Breast epithelium (tissue), 4 donors: ENCODE measurements around the gene CDH16. TPM values are rescaled to one million over a fixed set of nuclear protein-coding genes. Genes with fewer than 3 reads are reported as not detected.

Source experiments
- DNase-seq, 2 donors: peaks; one replicate each; pipeline ENCODE4 v3.0.0-alpha.2; 2019; ENCODE audit warnings: low spot score in 2 of 2
- H3K27ac ChIP-seq, 2 donors: fragments of 200-600 bp; sonication (generic) in 1 of 2; one replicate each; pipeline ENCODE4 v1.5.1; 2016 to 2019; ENCODE audit warnings: mild to moderate bottlenecking in 1 of 2
- H3K27me3 ChIP-seq, 2 donors: fragments of 200-600 bp; sonication (generic) in 1 of 2; one replicate each; pipeline versions ENCODE4 v1.5.1 to v1.6.0; 2017 to 2019; ENCODE audit warnings: control low read depth in 1 of 2, mild to moderate bottlenecking in 1 of 2
- H3K36me3 ChIP-seq: fragments of 200-600 bp; one replicate; pipeline ENCODE4 v1.5.1; 2019
- H3K4me1 ChIP-seq, 2 donors: fragments of 200-600 bp; sonication (generic); one replicate each; pipeline ENCODE4 v1.5.1; 2016 to 2019; ENCODE audit warnings: control low read depth in 1 of 2
- H3K4me3 ChIP-seq, 3 donors: fragments of 200-600 bp; sonication (generic); 1 replicate in 2 of 3; 2 replicates in 1 of 3; pipeline ENCODE4 v1.5.1; 2016 to 2019; ENCODE audit warnings: mild to moderate bottlenecking in 3 of 3, moderate library complexity in 2 of 3
- H3K9me3 ChIP-seq, 2 donors: fragments of 200-600 bp; sonication (generic) in 1 of 2; one replicate each; pipeline ENCODE4 v1.5.1; 2016 to 2019; ENCODE audit warnings: control low read depth in 1 of 2
- CTCF ChIP-seq, 3 donors: fragments of 450-650 bp; IDR thresholded peaks; one replicate each; pipeline ENCODE4 v1.5.1; 2016 to 2017; ENCODE audit warnings: antibody characterized with exemption in 3 of 3, mild to moderate bottlenecking in 3 of 3, moderate library complexity in 3 of 3
- POLR2A ChIP-seq: fragments of 450-650 bp; IDR thresholded peaks from one replicate; pipeline ENCODE4 v1.6.1; 2016; ENCODE audit warnings: antibody characterized with exemption, mild to moderate bottlenecking, moderate library complexity
- POLR2AphosphoS5 ChIP-seq, 3 donors: sonication (generic); formaldehyde crosslinking; IDR thresholded peaks; one replicate each; pipeline ENCODE4 v1.6.1; 2017; ENCODE audit warnings: antibody characterized with exemption in 3 of 3
- intact Hi-C: fragments of 100-400 bp; cut with DNase I; formaldehyde crosslinking; loops from one replicate; pipeline ENCODE4 v1.15.1; 2023; ENCODE audit warnings: low total_unique reads
- total RNA-seq, 3 donors: library from RNA; depleted of rRNA; stranded (reverse); fragments of >200 nt; gene quantifications; one replicate each; pipeline ENCODE4 v1.1.0, GENCODE V29; 2016

CDH16 gene
- total RNA-seq, 3 donors from 2014 or later: not detected

DNA sequence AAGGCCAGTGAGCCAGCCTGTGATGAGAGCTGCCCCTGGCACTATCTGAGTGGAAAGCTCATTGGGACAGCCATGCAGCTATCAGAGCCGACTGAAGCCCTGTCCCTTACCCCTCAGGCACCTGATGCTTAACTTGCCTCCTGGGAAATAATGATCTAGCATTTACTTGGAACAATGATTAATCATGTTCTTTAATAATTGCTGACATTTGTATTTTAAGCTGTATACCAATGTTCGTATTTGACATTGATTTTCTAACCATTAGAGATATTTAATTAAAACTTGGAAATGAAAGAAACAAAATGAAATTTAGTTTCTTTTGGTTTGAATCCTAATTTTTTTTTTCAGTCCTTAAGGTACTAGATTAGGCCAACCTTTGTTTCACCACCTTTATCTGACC lies 27.9 kb downstream of the CDH16 start:
- H3K4me3 ChIP-seq: no peak overlapping the region
- no peak for DNase-seq
- no peaks in the 10 kb centered on the region for H3K36me3 ChIP-seq
- H3K27ac ChIP-seq: no peak overlapping the region
- H3K4me1 ChIP-seq: peaks cover 4 to 7% of the 10 kb centered on the region in 2 donors
- TF ChIP-seq POLR2AphosphoS5 (IDR thresholded peaks at IDR 0.05): no peak
- no peak for TF ChIP-seq CTCF (IDR thresholded peaks at IDR 0.05)
- TF ChIP-seq POLR2A: no peak
- H3K9me3 ChIP-seq: no peaks in the 10 kb centered on the region
- intact Hi-C loops: no loop called here
- H3K27me3 ChIP-seq: no peaks in the 10 kb centered on the region

- Histone ChIP-seq H3K27me3 (no peaks in the 10 kb centered on the region), H3K36me3 (no peaks in the 10 kb centered on the region), H3K4me3 (no peak overlapping the region), H3K27ac (no peak overlapping the region), H3K9me3 (no peaks in the 10 kb centered on the region), H3K4me1 (peaks cover 4 to 7% of the 10 kb centered on the region in 2 donors)
- TF ChIP-seq POLR2A: no peak
- no peak for TF ChIP-seq CTCF (IDR thresholded peaks at IDR 0.05)
- no peak for TF ChIP-seq POLR2AphosphoS5 (IDR thresholded peaks at IDR 0.05)
- intact Hi-C loops: no loop called here
- DNase-seq: no peak
Observed at GRCh38 chr16:66889622-66890021, 29.1 kb downstream of the CDH16 start.

- intact Hi-C loops: no loop called here
- no peak for DNase-seq
- no peaks in the 10 kb centered on the region for H3K27me3 ChIP-seq
Observed at GRCh38 chr16:66888647-66889615, 29.8 kb downstream of the CDH16 start.

DNA sequence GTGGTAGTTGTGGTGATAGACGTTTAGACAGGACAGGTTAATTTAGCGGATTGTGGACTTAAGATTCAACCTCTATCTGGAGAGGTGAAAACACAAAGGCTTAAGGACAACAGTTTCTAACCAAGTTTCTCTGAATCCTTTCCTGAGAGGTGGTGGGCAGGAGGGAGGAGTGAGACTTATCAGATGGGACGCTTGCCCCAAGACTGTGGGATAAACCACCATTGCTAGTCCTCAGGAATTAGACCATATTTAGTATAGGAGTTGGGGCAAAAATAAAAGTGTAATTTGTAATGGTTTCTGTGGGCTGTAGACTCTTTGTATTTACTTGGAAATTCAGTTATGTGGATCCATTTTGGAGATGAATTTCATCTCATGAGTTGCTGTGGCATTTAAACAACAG lies 31.8 kb downstream of the CDH16 start:
- DNase-seq: no peak
- Histone ChIP-seq H3K4me3 (no peak overlapping the region), H3K27ac (no peak overlapping the region), H3K4me1 (peaks cover 4 to 7% of the 10 kb centered on the region in 2 donors), H3K36me3 (no peaks in the 10 kb centered on the region), H3K9me3 (no peaks in the 10 kb centered on the region), H3K27me3 (no peaks in the 10 kb centered on the region)
- intact Hi-C loops: no loop called here
- TF ChIP-seq POLR2A (no peak), CTCF (IDR thresholded peaks at IDR 0.05) (no peak), POLR2AphosphoS5 (IDR thresholded peaks at IDR 0.05) (no peak)

More at GRCh38 chr16:66888647-66889615, 29.8 kb downstream of the CDH16 start:
- H3K36me3 ChIP-seq: no peaks in the 10 kb centered on the region
- H3K9me3 ChIP-seq: no peaks in the 10 kb centered on the region
- H3K4me3 ChIP-seq: no peak overlapping the region
- no peak for TF ChIP-seq POLR2AphosphoS5 (IDR thresholded peaks at IDR 0.05)
- TF ChIP-seq POLR2A: no peak
- no peak for TF ChIP-seq CTCF (IDR thresholded peaks at IDR 0.05)
- H3K4me1 ChIP-seq: peaks cover 4 to 7% of the 10 kb centered on the region in 2 donors
- no peak overlapping the region for H3K27ac ChIP-seq

DNA sequence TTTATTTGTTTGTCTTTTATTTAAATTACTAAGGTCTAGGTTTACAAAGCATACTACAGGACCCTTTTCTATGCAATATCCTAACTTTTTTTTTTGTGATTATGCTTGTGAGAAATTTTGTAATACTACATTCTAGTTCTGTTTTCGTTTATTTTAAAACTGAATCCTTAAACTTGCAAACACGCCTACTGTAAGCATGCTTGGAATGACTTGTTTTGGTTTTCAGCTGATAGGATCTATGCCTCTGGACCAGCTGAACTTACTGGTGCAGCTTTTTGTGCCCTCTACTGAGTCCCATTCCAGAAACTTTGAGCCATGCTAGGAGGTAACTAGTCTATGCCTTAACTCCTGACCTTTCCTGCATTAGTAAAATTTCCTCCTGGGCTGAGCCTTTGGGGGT lies 32.4 kb downstream of the CDH16 start:
- Histone ChIP-seq H3K9me3 (no peaks in the 10 kb centered on the region), H3K4me3 (no peak overlapping the region), H3K27me3 (no peaks in the 10 kb centered on the region), H3K36me3 (no peaks in the 10 kb centered on the region), H3K4me1 (peaks cover 4 to 7% of the 10 kb centered on the region in 2 donors), H3K27ac (no peak overlapping the region)
- no peak for DNase-seq
- intact Hi-C loops: no loop called here
- no peak for TF ChIP-seq POLR2A
- TF ChIP-seq CTCF (IDR thresholded peaks at IDR 0.05): no peak
- no peak for TF ChIP-seq POLR2AphosphoS5 (IDR thresholded peaks at IDR 0.05)
